ENCODE results near the gene DNAJB4. TPM values are rescaled to one million over a fixed set of nuclear protein-coding genes. Genes with fewer than 3 reads are reported as not detected.
"Not testable (repeated sequence)": the region's sequence is repeated elsewhere in the genome, so short reads cannot be mapped to it uniquely, and the experiment has no call there.

The DNAJB4 gene
- total RNA-seq, 1 donor, result 57.0 TPM

- peak overlapping the region; percentile 96 for H3K4me3 ChIP-seq (ENCODE audit: low read depth, low read length)
- no peak for TF ChIP-seq CTCF (IDR thresholded peaks at IDR 0.05; ENCODE audit: insufficient read depth, low read depth, low read length)
- peak; percentile 98 for DNase-seq (ENCODE audit: low read depth)
These were observed 26.3 kb upstream of the DNAJB4 start for GRCh38 chr1:77978293-77978968.

- DNase-seq (ENCODE audit: low read depth), result peak; percentile 100
- TF ChIP-seq CTCF (IDR thresholded peaks at IDR 0.05; ENCODE audit: insufficient read depth, low read depth, low read length), result peak; percentile 61
- peak within 1 kb of the TSS; percentile 96 for H3K4me3 ChIP-seq (ENCODE audit: low read depth, low read length)
These were observed 25.5 kb upstream of the DNAJB4 start, which contains the start of gene FUBP1 for GRCh38 chr1:77978969-77979876. TSS of gene FUBP1 (minus strand) at chr1:77979072. CDS start at chr1:77979004, 68 bp downstream.

- not testable (repeated sequence) for DNase-seq (ENCODE audit: low read depth); H3K4me3 ChIP-seq (ENCODE audit: low read depth, low read length)
These were observed 21.3 kb upstream of the DNAJB4 start for GRCh38 chr1:77983352-77983996.

- no peak for DNase-seq (ENCODE audit: low read depth)
- H3K4me3 ChIP-seq (ENCODE audit: low read depth, low read length), result no peak overlapping the region
- no peak for TF ChIP-seq CTCF (IDR thresholded peaks at IDR 0.05; ENCODE audit: insufficient read depth, low read depth, low read length)
These were observed 20.8 kb upstream of the DNAJB4 start for GRCh38 chr1:77983997-77984355.

- no peak for DNase-seq (ENCODE audit: low read depth)
- no peak for TF ChIP-seq CTCF (IDR thresholded peaks at IDR 0.05; ENCODE audit: insufficient read depth, low read depth, low read length)
- H3K4me3 ChIP-seq (ENCODE audit: low read depth, low read length), result no peak overlapping the region
These were observed 20.1 kb upstream of the DNAJB4 start for GRCh38 chr1:77984629-77985028.

- no peak for DNase-seq (ENCODE audit: low read depth)
- H3K4me3 ChIP-seq (ENCODE audit: low read depth, low read length), result no peak overlapping the region
- TF ChIP-seq CTCF (IDR thresholded peaks at IDR 0.05; ENCODE audit: insufficient read depth, low read depth, low read length), result no peak
These were observed 17.9 kb upstream of the DNAJB4 start for GRCh38 chr1:77986810-77987209.

- no peak for DNase-seq (ENCODE audit: low read depth)
- H3K4me3 ChIP-seq (ENCODE audit: low read depth, low read length), result no peak overlapping the region
- TF ChIP-seq CTCF (IDR thresholded peaks at IDR 0.05; ENCODE audit: insufficient read depth, low read depth, low read length), result no peak
These were observed 16.8 kb upstream of the DNAJB4 start for GRCh38 chr1:77987919-77988318.
